ENCODE measurements around the gene RRAS2.
"Not testable (repeated sequence)": the region's sequence is repeated elsewhere in the genome, so short reads cannot be mapped to it uniquely, and the experiment has no call there.

Gene RRAS2

DNA sequence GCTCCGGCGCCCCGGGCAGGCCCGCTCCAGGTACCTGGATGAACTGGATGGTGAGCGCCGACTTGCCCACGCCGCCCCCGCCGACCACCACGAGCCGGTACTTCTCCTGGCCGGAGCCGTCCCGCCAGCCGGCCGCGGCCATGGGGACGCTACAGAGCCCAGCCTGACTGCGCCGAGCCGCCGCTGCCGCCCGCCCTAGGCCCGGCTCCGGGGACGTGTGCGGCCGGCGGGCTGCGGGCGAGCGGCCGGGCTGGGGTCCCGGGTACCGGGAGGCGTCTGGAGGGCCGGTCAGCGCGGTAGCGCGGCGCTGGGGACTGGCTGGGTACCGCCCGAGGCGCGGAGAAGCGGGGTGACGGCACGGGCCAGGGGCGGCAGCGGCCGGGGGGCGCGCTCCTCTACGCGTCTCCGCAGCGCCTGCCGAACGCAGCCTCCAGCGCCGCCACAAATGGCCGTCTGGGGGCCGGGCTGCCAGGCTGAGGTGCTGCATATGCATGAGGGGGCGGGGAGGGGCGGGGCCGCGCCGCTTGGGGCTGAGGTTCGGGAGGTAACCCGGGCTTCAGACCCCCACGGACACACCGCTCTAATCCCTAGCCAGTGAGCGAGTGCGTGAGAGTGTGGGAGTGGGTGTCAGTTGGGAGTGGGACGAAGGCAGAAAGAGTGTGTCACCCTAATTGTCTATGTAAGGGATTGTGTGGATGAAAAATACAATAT lies at the start of gene RRAS2:
RRAS2 (minus strand) TSS at position 455 of the 711 bp plus-strand sequence; CDS start at position 142, 313 bp downstream.
- DNase-seq (ENCODE audit: low read depth) = no peak
- peak within 1 kb of the TSS; percentile 58 for H3K4me3 ChIP-seq (ENCODE audit: control insufficient read depth, low read depth, low read length)
- TF ChIP-seq, protein P1, sequence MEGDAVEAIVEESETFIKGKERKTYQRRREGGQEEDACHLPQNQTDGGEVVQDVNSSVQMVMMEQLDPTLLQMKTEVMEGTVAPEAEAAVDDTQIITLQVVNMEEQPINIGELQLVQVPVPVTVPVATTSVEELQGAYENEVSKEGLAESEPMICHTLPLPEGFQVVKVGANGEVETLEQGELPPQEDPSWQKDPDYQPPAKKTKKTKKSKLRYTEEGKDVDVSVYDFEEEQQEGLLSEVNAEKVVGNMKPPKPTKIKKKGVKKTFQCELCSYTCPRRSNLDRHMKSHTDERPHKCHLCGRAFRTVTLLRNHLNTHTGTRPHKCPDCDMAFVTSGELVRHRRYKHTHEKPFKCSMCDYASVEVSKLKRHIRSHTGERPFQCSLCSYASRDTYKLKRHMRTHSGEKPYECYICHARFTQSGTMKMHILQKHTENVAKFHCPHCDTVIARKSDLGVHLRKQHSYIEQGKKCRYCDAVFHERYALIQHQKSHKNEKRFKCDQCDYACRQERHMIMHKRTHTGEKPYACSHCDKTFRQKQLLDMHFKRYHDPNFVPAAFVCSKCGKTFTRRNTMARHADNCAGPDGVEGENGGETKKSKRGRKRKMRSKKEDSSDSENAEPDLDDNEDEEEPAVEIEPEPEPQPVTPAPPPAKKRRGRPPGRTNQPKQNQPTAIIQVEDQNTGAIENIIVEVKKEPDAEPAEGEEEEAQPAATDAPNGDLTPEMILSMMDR (IDR thresholded peaks at IDR 0.05; ENCODE audit: control insufficient read depth, insufficient read depth, low read depth, low read length, missing control alignments) = no peak

DNA sequence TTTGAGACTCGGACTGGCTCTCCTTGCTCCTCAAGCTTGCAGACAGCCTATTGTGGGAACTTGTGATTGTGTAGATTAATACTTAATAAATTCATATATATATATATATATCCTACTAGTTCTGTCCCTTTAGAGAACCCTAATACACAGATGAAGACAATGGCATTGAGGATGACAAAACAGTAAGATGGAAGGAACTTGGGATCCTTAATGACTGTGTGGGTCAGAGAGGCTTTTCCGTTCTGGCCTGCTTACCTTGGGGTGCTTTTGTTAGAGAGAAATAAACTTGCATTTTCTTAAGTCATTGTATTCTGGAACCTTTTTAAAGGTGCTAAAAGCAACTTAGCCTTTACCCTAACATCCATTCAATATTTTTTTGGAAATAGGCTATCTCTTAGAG lies 49.6 kb upstream of the RRAS2 start:
- TF ChIP-seq, protein P1 (IDR thresholded peaks at IDR 0.05; ENCODE audit: control insufficient read depth, insufficient read depth, low read depth, low read length, missing control alignments) = no peak
- H3K4me3 ChIP-seq (ENCODE audit: control insufficient read depth, low read depth, low read length) = no peak overlapping the region
- DNase-seq (ENCODE audit: low read depth) = no peak

DNA sequence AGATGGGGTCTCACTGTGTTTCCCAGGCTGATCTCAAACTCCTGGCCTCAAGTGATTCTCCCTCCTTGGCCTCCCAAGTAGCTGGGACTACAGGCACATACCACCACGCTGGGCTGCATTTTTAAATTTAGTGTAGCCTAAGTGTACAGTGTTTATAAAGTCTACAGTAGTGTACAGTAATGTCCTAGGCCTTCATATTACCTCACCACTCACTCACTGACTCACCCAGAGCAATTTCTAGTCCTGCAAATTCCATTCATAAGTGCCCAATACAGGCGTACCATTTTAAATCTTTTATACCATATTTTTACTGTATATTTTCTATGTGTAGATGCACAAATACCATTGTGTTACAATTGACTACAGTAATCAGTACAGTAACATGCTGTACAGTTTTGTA lies 47.1 kb upstream of the RRAS2 start:
- DNase-seq (ENCODE audit: low read depth); H3K4me3 ChIP-seq (ENCODE audit: control insufficient read depth, low read depth, low read length): not testable (repeated sequence)

DNA sequence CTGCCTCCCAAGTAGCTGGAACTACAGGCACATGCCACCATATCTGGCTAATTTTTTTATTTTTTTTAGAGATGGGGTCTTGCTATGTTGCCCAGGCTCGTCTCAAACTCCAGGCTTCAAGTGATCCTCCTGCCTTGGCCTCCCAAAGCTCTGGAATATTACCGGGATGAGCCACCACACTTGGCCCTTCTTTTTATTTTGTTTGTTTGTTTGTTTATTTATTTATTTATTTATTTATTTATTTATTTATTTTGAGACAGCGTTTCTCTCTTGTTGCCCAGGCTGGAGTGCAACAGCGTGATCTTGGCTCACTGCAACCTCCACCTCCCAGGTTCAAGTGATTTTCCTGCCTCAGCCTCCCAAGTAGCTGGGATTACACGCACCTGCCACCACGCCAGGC lies 44.5 kb upstream of the RRAS2 start:
- not testable (repeated sequence) for H3K4me3 ChIP-seq (ENCODE audit: control insufficient read depth, low read depth, low read length); DNase-seq (ENCODE audit: low read depth)

DNA sequence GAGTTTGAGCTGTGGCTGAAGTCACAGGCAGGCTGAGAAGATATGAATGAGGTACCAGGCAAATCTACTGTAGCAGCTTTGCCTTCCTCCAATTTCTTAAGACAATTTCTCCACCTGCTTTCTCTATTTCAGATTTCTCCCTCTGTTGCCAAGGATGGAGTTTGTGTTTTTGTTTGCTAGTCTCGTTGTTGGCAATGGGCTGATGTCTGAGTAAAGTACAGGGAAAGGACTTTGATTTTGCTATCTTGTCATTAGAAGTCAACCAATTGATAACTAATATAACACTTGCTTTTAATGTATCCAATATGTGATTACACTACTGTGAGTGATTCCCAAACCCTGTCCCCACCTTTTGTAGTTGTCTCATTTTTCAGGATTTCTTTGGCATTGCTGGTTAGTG lies 40.1 kb upstream of the RRAS2 start:
- no peak overlapping the region for H3K4me3 ChIP-seq (ENCODE audit: control insufficient read depth, low read depth, low read length)
- no peak for DNase-seq (ENCODE audit: low read depth)
- TF ChIP-seq, protein P1 (IDR thresholded peaks at IDR 0.05; ENCODE audit: control insufficient read depth, insufficient read depth, low read depth, low read length, missing control alignments) = no peak

DNA sequence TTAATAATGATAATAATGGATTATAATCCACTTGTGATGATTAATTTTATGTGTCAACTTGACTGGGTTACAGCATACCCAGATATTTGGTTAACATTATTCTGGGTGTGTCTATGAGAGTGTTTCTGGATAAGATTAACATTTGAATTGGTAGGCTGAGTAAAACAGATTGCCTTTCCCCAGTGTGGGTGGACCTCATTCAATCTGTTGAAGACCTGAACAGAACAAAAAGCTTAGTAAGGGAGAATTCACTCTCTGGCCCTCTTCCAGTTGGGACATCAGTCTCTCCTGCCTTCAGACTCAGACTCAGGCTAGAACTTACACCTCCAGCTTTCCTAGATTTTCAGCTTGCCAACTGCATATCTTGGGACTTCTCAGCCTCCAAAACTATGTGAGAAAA lies 37.3 kb upstream of the RRAS2 start:
- TF ChIP-seq, protein P1 (IDR thresholded peaks at IDR 0.05; ENCODE audit: control insufficient read depth, insufficient read depth, low read depth, low read length, missing control alignments) = no peak
- no peak for DNase-seq (ENCODE audit: low read depth)
- H3K4me3 ChIP-seq (ENCODE audit: control insufficient read depth, low read depth, low read length) = no peak overlapping the region

DNA sequence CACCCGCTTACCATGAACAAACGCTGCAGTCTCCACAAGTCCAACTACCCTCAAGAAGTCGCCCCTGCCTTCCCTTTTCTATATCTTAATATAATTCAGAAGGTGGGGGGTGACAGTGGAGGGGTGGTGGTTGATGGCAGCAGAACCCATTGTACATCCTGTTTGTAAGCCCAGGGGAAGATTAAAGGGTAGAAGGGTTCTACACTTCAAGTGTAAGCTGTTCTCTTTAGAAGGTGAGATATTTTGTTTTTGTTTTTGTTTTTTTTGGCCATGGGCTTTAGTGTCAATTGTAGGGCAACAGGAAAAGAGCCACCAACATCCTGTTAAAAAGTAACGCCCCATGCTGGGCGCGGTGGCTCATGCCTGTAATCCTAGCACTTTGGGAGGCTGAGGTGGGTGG lies 34.9 kb upstream of the RRAS2 start:
- no peak overlapping the region for H3K4me3 ChIP-seq (ENCODE audit: control insufficient read depth, low read depth, low read length)
- DNase-seq (ENCODE audit: low read depth) = no peak
- TF ChIP-seq, protein P1 (IDR thresholded peaks at IDR 0.05; ENCODE audit: control insufficient read depth, insufficient read depth, low read depth, low read length, missing control alignments) = no peak

DNA sequence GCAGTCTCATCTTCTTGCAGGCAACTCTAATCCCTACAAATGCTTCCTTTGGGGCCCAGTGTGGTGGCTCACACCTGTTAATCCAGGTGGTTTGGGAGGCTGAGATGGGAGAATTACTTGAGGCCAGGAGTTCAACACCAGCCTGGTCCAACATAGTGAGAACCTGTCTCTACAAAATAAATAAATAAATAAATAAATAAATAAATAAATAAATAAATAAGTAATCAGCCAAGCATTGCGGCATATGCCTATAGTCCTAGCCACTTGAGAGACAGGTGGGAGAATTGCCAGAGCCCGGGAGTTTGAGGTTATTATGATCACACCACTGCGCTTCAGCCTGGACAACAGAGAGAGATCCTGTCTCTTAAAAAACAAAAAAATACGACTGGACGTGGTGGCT lies 34.1 kb upstream of the RRAS2 start:
- no peak overlapping the region for H3K4me3 ChIP-seq (ENCODE audit: control insufficient read depth, low read depth, low read length)
- TF ChIP-seq, protein P1 (IDR thresholded peaks at IDR 0.05; ENCODE audit: control insufficient read depth, insufficient read depth, low read depth, low read length, missing control alignments) = no peak
- DNase-seq (ENCODE audit: low read depth) = no peak

Measured in AG09309 (cell line).